GM12865 (cell line): Measurements from ENCODE around the gene WDR26.

Source experiments
- DNase-seq: peaks from one replicate; pipeline ENCODE4 v3.0.0; 2010; ENCODE audit warnings: low read depth
- H3K4me3 ChIP-seq: 2 replicates; pipeline ENCODE4 v1.5.1; 2011; ENCODE audit warnings: mild to moderate bottlenecking, low read depth, low read length, control low read depth
- TF ChIP-seq, protein P1 (sequence below): IDR thresholded peaks from 2 replicates; pipeline ENCODE4 v1.5.1; 2011; ENCODE audit warnings: low read length, control low read depth, low read depth, inconsistent platforms; ENCODE audit not compliant: insufficient read depth; ENCODE audit errors: missing control alignments

WDR26 gene

DNA sequence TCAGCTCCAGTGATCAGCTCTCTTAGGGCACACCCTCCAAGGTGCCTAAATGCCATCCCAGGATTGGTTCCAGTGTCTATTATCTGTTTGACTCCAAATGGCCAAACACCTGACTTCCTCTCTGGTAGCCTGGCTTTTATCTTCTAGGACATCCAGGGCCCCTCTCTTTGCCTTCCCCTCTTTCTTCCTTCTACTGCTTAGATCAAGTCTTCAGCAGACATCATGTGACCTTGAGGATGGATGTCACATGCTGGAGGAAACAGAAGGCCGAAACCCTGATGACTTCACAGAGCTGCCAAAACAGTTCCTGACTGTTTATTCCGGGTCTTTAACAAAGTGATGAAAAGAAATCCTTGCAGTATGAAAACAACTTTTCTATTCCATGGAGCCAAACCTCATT is 24.4 kb upstream of the WDR26 start:
- TF ChIP-seq, protein P1, sequence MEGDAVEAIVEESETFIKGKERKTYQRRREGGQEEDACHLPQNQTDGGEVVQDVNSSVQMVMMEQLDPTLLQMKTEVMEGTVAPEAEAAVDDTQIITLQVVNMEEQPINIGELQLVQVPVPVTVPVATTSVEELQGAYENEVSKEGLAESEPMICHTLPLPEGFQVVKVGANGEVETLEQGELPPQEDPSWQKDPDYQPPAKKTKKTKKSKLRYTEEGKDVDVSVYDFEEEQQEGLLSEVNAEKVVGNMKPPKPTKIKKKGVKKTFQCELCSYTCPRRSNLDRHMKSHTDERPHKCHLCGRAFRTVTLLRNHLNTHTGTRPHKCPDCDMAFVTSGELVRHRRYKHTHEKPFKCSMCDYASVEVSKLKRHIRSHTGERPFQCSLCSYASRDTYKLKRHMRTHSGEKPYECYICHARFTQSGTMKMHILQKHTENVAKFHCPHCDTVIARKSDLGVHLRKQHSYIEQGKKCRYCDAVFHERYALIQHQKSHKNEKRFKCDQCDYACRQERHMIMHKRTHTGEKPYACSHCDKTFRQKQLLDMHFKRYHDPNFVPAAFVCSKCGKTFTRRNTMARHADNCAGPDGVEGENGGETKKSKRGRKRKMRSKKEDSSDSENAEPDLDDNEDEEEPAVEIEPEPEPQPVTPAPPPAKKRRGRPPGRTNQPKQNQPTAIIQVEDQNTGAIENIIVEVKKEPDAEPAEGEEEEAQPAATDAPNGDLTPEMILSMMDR = no peak
- H3K4me3 ChIP-seq = no peak overlapping the region
- no peak for DNase-seq

DNA sequence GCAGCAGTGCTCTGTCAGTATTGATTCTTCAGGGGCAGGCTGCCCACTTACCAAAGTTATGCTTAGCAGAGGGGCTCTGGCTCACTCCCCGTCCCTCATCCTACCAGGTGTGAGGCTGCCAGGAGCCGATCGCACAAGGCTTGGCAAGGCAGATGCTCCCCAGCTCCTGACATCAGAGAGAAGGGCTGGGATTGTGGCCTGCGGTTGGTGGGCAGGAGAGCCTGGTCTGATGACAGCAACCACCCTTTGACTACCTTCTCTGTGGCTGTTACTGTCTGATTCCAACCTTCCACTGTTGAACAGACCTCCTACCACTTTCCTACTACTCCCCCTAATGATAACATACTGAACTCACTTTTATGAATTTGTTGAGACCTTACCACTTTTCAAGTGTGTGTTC is 23.7 kb upstream of the WDR26 start:
- DNase-seq = no peak
- TF ChIP-seq, protein P1 = no peak

DNA sequence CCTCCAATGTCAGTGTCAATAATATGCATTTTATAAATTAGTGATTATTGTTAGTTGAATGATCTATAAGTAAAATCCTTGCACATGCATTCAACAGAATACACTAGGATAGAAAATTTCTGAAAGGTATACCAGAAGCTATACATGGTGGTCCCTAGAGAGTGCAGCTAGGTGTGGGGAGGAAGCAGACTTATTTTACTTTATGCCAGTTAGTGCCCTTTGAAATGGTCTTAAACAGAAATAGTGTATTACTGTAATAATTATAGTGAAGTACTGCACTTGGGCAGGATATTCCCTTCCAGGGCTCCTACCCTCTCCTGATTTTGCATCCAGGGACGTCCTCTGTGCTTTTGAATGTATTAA is 23.2 kb upstream of the WDR26 start:
- no peak for DNase-seq
- no peak overlapping the region for H3K4me3 ChIP-seq
- TF ChIP-seq, protein P1 = no peak

More for the DNA sequence above, 23.7 kb upstream of the WDR26 start:
- no peak overlapping the region for H3K4me3 ChIP-seq

DNA sequence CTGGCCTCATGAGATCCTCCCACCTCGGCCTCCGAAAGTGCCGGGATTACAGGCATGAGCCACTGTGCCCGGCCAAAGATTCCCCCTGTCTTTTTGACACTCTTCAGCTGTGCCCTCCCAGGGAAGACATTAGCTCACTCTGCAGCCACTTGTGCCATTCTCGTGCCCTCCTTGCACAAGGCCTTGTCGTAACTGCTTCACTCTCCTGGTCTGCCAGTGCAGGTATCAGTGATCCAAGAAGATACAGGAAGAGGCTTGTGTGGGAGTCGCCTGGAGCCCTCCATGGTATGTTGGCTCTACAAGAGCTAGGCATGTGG is 22.0 kb upstream of the WDR26 start:
- H3K4me3 ChIP-seq = no peak overlapping the region
- DNase-seq = no peak
- TF ChIP-seq, protein P1 = no peak

DNA sequence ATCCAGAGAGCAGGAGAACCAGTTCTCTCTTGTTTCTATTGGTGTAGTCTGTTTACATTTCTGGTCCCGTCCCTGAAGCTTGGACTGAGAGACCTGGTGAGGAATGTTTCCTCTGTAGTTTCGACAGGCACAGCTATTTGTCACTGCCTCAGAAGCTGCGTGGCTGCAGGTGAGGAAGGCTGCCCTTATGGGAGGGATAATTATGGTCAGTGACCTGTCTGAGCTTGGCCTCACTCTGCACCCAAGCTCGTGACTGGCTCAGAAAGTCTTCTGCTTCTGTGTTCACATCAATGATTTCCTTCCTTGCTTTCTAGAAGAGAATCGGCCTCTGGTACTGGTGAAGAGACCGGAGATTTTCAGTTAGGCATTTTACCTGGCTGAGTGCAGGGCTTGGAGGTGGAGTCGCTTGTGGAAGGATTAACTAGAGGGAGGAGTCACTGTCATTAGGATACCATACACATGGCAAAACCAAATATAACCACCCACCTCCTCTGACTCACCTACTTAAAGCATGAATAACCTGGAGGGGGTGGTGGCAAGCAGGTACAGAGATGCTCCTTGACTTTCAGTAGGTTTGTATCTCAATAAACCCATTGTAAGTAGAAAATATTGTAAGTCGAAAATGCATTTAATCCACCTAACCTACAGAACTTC is 19.9 kb upstream of the WDR26 start:
- no peak overlapping the region for H3K4me3 ChIP-seq
- TF ChIP-seq, protein P1 = no peak
- no peak for DNase-seq

DNA sequence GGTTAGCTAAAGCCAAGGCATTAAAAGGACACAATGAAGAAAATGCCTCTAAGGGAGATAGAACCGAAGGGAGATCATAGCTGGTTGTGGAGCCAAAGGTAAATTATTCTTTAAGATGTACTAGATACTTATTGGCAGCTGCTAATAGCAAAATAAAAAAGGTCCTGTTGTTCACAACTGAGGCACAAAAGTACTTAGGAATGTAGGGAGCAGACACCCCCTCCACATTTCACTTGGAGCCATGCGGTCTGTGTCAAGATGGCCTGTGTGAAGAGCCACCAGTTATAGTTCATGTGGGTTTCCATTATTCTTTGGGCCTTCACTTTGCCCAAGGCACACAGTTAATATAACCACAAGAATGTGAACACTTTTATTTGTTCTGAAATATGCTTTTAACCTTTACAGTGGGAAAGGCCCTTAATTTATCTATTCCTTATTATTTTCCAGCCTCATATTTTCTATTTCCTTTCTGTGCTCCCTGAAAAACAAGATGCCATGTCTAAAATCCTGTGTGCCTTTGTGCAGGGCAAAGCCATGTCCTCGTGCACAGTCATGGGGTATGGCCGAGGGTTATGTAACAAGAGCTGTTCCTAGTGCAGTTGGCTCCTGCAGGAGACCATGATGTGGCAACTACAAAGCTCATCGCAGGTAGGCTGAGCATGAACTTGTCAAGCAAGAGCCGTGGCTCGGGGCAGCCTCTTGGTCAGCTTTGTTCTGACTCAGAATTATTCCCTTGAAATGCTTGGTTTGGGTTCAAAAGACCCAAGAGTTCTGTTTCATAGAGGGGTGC is 16.2 kb upstream of the WDR26 start:
- TF ChIP-seq, protein P1 = no peak
- no peak for DNase-seq
- H3K4me3 ChIP-seq = no peak overlapping the region
